GM19240 (cell line): ENCODE measurements around the gene KRTAP9-1.
"Not testable (repeated sequence)": the region's sequence is repeated elsewhere in the genome, so short reads cannot be mapped to it uniquely, and the experiment has no call there.

Source experiments
- DNase-seq: peaks from one replicate; pipeline ENCODE4 v3.0.0; 2011; ENCODE audit warnings: low spot score; ENCODE audit not compliant: insufficient read length

The KRTAP9-1 gene

DNA sequence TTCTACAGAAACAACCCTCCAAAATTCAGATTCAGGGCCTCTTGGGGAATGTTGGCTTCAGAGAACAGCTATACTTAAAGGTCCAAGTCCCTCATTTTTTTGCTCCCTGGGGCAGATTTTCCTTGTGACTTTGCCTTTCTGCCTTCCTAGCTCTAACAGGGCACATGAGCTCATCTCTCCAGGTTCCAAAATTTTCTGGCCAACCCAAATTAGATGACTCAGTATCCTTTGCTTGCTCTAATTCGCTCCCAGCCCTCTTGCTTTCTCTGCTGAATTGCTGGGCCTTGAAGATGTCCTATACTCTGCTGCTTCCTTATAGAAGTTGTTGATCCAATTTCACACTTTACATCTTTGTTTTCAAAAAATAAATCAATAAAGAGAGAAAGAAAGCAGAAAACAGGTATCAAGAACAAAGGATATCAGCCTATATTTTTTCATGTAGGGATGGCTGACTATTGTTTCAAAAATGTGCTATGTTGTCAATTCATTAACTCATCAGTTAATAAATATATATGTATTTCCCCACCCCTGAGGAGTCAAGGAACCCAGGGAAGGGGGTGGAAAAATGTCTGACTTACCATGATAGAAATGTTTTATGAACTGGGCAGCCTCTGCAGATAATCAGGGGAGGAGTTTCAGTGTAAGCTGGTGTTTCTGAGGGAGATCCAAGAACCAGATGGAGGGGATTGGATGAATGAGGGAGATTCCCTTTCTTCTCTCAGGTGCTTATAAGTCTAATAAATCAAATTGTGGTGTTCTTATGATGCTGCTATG lies 10.7 kb upstream of the KRTAP9-1 start:
- no peak for DNase-seq

DNA sequence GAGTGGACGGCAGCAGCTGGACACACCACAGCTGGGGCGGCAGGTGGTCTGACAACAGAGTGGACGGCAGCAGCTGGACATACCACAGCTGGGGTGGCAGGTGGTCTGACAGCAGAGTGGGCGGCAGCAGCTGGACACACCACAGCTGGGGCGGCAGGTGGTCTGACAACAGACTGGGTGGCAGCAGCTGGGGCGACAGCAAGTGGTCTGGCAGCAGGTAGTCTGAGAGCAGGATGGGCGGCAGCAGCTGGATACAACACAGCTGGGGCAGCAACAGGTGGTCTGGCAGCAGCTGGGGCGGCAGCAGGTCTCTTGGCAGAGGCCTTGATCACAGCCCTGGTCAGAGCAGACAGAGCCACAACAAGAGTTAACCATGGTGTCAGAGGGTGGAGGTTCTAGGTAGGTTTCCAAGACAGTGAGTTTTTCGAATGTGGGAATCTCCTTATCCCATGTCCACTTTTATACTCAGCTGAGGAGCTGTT lies 5.2 kb upstream of the KRTAP9-1 start, which contains the start of gene KRTAP4-1:
Gene KRTAP4-1 (minus strand): TSS at position 432 of the 482 bp plus-strand sequence. CDS start 57 bp downstream, at position 375.
- DNase-seq: no peak

DNA sequence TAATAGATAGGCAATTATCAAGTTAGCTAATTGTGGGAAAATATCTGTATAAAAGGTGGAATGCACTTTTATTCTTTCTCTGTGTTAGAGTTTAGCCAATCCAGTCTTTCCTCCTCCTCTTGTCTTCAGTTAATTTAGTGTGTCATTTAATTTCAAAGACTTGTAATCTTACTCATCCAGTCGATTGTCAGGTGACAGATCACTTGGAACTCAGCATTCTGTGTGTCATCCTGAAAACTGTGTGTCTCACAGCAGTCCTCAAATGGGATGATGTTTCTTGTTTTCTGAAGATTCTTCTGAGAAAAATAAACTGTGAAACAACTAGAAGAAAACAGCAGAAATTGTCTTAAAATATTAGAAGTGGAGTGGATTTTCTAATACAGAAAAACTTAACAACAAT lies 4.7 kb upstream of the KRTAP9-1 start:
- no peak for DNase-seq

DNA sequence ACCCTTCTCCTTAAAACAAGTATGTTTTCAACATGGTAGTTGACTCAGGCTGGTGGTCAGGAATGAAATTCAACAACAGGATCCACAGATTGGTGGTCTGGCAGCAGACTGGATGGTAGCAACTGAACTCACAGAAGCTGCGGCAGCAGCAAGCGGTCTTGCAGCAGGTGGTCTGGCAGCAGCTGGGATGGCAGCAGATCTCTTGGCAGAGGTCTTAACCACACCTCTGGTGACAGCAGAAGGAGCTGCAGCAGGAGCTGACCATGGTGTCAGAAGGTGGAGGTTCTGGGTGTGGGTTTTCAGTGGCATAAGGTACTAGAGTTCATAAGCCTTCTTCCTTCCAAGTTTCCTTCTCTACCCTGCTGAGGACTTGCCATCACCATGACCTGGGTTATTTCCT lies 2.8 kb upstream of the KRTAP9-1 start:
- DNase-seq: no peak

DNA sequence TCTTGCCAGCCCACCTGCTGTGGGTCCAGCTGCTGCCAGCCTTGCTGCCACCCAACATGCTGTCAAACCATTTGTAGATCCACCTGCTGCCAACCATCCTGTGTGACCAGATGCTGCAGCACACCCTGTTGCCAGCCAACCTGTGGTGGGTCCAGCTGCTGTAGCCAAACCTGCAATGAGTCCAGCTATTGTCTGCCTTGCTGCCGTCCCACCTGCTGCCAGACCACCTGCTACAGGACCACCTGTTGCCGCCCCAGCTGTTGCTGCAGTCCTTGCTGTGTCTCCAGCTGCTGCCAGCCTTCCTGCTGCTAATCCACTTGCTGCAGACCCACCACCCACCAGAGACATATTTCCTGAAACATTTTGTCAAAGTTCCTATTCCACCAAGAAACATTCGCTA lies 641 bp downstream of the KRTAP9-1 start:
- DNase-seq: no peak

DNA sequence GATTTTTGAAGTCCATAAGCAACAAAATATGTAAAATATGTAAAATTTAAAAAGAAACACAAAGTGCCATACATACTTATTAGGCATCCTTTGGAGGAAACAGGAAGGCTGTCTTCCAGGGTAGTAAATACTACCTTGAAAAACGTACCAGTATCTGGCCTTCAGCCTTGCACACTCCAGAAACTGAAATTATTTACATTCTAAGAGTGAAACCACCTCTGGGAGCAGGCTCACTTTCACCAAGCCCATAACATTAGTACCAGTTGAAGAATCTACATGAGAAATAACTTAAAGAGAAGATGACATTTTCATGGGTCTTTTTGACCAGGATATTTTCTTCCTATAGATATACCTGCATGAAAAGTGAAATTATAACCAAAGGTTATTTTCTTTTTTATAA lies 6.4 kb downstream of the KRTAP9-1 start:
- DNase-seq: no peak

DNA sequence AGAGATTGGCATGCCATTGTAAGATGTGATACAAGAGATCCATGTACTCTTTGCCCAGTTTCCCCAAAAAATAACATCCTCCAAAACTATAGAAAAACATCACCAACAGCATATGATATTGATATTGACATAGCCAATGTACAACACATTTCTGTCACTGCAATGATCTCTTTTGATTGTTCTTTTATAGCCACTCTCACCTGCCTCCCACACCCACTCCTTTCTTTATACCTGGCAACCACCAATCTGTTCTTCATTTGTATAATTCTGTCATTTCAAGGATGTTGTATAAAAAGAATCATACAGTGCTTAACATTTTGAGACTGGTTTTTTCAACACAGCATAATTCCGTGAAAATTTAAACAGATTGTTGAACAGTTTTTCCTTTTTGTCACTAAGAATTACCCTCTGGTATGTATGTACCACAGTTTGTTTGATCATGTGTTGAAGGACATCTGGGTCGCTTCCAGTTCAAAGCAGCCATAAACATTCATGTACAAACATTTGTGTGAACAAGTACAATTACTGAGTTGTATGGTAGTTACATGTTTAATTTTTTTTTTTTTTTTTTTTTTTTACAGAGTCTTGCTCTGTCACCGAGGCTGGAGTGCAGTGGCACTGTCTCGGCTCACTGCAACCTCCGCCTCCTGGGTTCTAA lies 9.9 kb downstream of the KRTAP9-1 start:
- no peak for DNase-seq

DNA sequence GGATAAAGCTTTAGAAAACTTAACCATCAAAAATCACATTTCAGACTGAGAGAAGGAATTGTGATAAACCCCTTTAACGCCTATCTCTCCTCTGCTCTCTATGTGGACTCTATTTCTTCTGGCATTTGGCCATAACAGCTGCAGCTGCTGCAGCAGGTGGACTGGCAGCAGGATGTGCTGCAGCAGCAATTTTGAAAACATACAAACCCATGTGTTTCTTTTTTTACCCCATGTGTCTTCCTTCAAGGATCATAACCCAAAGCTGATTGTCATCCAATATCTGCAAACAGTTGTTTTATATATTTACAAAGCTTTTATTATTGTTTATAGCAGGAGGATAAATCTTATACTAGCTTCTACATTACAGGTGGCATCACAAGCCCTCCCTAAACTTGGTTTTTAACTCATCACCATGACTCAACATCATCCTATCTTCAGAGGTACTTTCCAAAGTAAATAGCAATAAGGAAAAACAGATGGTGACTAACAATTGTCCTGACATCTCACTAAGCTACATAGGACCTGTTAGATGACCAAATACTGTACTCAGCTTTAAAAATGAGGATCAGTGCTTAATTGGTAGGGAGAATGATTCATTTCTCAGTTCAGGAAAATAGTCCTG lies 22.3 kb downstream of the KRTAP9-1 start:
- no peak for DNase-seq

DNA sequence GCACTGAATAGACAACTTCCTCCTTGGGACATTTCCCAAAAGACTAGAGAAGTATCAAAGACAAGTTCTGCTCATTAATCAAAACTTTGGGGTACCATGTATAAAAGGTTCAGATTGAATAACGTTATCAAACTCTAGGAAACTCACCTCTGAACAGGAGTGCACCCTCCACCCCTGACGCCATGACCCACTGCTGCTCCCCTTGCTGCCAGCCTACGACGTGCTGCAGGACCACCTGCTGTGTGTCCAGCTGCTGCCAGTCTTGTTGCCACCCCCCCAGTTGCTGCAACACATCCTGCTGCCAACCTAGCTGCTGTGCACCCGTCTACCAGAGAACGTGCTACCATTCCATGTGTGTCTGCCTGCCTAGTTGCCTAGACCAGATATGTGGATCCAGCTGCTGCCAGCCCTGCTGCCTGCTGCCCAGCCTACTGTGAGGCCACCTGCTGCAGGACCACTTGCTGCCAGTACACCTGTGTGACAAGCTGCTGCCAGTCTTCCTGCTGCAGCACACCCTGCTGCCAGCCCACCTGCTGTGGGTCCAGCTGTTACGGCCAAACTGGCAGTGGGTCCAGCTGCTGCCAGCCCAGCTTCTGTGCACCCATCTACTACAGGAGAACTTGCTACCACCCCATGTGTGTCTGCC lies 23.0 kb downstream of the KRTAP9-1 start:
- no peak for DNase-seq

DNA sequence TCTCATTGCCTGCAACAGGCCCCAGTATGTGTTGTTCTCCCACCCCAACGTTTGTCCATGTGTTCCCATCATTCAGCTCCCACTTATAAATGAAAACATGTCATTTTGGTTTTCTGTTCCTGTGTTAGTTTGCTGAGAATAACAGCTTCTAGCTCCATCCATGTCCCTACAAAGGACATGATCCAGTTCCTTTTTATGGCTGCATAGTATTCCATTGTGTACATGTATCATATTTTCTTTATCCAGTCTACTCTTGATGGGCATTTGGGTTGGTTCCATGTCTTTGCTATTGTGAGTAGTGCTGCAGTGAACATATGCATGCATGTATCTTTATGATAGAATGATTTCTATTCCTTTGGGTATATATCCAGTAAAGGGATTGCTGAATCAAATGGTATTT lies 26.0 kb downstream of the KRTAP9-1 start:
- no peak for DNase-seq

DNA sequence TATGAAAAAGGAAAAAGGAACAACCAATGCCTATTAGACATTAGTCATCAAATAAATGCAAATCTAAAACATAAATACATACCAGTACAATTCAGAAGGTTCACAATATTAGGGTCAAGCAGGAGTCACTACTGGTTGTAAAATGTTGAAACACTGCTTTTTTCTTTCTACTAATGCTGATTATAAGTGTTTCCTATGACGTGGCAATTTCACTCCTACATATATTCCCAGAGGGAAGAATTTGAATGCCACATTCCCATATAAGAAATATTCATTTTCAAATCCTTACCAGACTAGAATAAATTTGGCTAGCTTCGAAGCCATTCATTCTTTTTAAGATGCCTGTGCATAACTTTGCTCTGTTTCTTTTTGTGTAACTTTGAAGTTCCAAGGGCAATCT lies 34.1 kb downstream of the KRTAP9-1 start:
- no peak for DNase-seq

DNA sequence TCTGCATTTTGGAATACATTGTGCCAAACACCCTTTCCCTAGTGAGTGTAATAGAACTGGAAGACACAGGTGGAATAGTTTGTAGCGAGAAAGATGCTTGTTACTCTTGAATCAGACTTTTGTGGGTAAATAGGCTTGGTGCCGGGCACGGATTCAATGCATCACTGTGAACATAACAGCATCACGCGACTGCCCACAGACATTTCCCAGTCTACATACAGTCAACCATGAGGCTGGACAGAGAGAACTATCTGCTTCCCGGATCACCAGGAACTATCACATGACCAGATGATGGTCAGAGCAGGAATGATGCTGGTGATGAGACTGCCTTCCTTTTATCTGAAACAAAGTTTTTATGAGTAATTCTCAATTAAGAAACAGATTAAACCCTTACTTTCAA lies 36.4 kb downstream of the KRTAP9-1 start:
- DNase-seq: no peak

DNA sequence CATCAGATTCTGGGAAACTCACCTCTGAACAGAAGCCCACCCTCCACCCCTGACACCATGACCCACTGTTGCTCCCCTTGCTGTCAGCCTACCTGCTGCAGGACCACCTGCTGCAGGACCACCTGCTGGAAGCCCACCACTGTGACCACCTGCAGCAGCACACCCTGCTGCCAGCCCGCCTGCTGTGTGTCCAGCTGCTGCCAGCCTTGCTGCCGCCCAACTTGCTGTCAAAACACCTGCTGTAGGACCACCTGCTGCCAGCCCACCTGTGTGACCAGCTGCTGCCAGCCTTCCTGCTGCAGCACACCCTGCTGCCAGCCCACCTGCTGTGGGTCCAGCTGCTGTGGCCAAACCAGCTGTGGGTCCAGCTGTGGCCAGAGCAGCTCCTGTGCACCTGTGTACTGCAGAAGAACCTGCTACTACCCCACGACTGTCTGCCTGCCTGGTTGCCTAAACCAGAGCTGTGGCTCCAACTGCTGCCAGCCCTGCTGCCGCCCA lies 37.0 kb downstream of the KRTAP9-1 start, which contains the start of gene KRTAP9-2:
Gene KRTAP9-2 (plus strand): TSS at position 51 of the 498 bp plus-strand sequence. CDS start 7 bp downstream, at position 58.
- DNase-seq: not testable (repeated sequence)

DNA sequence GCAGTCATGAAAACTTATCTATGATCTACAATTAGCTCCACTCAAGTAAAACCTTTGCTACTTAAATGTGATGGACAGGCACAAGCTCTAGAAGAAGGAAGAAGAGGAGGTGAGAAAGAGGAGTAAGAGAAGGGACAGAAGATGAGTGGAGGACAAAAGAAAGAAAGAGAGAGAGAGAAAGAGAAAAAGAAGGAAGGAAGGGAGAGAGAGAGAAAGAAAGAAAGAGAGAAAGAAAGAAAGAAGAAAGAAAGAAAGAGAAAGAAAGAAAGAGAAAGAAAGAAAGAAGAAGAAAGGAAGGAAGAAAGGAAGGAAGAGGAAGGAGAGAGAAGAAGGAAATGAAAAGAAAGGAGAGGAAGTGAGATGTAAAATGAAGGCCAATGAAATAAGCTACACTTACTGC lies 40.4 kb downstream of the KRTAP9-1 start:
- no peak for DNase-seq

DNA sequence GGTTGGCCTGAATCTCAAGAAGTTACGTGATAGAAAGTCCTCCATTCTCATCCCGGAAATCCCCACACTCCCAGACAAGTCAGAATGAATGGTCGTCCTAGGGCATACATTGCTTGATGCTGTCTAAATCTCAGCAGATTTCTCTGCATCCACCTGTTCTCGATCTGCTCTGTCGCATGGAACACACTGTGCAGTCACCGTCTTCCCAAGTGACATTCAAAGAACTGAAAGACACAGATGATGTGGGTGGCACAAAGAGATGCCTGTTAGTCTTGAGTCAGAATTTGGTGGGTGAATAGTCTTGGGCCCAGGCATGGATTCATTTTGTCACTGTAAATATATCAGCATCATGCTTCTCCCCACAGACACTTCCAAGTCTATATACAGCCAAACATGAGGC lies 42.0 kb downstream of the KRTAP9-1 start:
- DNase-seq: no peak

DNA sequence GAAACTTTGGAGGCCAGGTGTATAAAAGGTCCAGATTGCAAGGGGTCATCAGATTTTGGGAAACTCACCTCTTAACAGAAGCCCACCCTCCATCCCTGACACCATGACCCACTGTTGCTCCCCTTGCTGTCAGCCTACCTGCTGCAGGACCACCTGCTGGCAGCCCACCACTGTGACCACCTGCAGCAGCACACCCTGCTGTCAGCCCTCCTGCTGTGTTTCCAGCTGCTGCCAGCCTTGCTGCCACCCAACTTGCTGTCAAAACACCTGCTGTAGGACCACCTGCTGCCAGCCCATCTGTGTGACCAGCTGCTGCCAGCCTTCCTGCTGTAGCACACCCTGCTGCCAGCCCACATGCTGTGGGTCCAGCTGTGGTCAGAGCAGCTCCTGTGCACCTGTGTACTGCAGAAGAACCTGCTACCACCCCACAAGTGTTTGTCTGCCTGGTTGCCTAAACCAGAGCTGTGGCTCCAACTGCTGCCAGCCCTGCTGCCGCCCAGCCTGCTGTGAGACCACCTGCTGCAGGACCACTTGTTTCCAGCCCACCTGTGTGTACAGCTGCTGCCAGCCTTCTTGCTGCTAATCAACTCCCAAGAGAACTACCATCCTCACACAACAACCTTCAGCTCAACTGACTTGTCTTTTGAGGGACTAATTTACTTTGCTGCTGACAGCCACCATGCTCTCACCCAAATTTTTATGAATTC lies 42.9 kb downstream of the KRTAP9-1 start, which contains the start of gene KRTAP9-3:
Gene KRTAP9-3 (plus strand): TSS at position 51 of the 707 bp plus-strand sequence. CDS start 53 bp downstream, at position 104.
- DNase-seq: not testable (repeated sequence)

DNA sequence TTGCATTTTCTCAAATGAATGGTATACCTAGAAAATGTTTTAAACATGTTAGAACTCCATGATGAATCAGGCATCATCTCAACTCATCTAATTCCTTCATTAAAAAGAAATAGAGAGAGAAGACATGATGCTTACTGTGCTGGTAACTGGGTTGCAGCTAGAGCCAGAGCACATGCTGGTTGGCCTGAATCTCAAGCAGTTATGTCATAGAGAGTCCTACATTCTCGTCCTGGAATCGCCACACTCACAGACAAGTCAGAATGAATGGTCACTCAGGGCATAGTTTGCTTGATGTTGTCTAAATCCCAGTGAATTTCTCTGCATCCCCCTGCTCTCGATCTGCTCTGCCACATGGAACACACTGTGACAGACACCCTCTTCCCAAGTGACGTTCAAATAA lies 47.4 kb downstream of the KRTAP9-1 start:
- not testable (repeated sequence) for DNase-seq

DNA sequence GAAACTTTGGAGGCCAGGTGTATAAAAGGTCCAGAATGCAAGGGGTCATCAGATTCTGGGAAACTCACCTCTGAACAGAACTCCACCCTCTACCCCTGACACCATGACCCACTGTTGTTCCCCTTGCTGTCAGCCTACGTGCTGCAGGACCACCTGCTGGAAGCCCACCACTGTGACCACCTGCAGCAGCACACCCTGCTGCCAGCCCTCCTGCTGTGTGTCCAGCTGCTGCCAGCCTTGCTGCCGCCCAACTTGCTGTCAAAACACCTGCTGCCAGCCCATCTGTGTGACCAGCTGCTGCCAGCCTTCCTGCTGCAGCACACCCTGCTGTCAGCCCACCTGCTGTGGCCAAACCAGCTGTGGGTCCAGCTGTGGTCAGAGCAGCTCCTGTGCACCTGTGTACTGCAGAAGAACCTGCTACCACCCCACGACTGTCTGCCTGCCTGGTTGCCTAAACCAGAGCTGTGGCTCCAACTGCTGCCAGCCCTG lies 48.3 kb downstream of the KRTAP9-1 start, which contains the start of gene KRTAP9-8:
Gene KRTAP9-8 (plus strand): TSS at position 51 of the 489 bp plus-strand sequence. CDS start 53 bp downstream, at position 104.
- DNase-seq: not testable (repeated sequence)
